GM12865 (cell line): ENCODE results near the gene EIF5A.
A peak's percentile ranks its signal among the peaks of the same experiment; 100 is the strongest.

Experiments used
- DNase-seq: peaks from one replicate; pipeline ENCODE4 v3.0.0; 2010; ENCODE audit warnings: low read depth
- H3K4me3 ChIP-seq: 2 replicates; pipeline ENCODE4 v1.5.1; 2011; ENCODE audit warnings: mild to moderate bottlenecking, low read depth, low read length, control low read depth
- TF ChIP-seq, protein P1 (sequence below): IDR thresholded peaks from 2 replicates; pipeline ENCODE4 v1.5.1; 2011; ENCODE audit warnings: low read length, control low read depth, low read depth, inconsistent platforms; ENCODE audit not compliant: insufficient read depth; ENCODE audit errors: missing control alignments

EIF5A gene

GRCh38 chr17:7313088-7313889 is 5.9 kb downstream of the EIF5A start:
- DNase-seq, result peak; percentile 57
- H3K4me3 ChIP-seq, result no peak overlapping the region
- TF ChIP-seq, protein P1, sequence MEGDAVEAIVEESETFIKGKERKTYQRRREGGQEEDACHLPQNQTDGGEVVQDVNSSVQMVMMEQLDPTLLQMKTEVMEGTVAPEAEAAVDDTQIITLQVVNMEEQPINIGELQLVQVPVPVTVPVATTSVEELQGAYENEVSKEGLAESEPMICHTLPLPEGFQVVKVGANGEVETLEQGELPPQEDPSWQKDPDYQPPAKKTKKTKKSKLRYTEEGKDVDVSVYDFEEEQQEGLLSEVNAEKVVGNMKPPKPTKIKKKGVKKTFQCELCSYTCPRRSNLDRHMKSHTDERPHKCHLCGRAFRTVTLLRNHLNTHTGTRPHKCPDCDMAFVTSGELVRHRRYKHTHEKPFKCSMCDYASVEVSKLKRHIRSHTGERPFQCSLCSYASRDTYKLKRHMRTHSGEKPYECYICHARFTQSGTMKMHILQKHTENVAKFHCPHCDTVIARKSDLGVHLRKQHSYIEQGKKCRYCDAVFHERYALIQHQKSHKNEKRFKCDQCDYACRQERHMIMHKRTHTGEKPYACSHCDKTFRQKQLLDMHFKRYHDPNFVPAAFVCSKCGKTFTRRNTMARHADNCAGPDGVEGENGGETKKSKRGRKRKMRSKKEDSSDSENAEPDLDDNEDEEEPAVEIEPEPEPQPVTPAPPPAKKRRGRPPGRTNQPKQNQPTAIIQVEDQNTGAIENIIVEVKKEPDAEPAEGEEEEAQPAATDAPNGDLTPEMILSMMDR, result no peak

DNA sequence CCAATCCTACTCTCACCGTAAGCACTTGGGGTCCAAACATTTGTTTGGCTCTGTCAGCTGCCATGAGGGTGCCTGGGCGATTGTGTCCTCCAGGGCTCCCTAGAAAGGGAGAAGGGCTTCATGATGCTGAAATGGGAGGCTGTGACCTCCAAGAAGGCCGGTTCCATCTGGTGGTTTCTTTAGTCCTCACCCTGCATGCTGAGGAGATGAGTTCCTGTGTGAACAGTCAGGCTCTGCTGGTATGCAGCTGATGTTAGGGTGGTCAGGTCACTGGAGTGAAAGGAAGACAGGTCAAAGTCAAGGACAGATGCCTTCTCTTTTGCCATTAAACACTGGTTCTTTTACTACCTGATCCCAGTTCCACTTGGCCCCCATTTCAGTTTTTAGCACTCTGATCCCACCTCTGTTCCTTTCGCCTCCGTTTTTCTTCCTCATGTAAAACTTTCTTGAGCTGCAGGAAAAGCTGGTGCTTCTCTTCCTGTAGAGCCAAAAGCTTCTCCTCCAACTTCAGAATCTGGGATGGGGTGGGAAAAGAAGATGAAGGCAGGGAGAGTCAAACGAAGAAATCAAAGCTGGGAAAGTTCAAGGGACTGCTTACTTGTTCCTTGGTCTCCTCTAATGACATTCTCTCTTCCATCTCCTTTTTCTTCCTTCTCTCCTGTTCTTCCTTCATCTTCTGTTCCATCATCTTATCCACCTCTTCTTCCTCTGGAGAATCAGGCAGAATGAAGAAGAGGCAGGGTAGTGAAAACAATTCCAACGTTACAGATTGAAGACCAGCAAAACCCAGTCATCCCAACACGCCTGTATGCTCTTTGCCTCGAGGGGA is 6.7 kb downstream of the EIF5A start:
- DNase-seq, result peak; percentile 47
- peak overlapping the region; percentile 64 for H3K4me3 ChIP-seq
- TF ChIP-seq, protein P1, result no peak

DNA sequence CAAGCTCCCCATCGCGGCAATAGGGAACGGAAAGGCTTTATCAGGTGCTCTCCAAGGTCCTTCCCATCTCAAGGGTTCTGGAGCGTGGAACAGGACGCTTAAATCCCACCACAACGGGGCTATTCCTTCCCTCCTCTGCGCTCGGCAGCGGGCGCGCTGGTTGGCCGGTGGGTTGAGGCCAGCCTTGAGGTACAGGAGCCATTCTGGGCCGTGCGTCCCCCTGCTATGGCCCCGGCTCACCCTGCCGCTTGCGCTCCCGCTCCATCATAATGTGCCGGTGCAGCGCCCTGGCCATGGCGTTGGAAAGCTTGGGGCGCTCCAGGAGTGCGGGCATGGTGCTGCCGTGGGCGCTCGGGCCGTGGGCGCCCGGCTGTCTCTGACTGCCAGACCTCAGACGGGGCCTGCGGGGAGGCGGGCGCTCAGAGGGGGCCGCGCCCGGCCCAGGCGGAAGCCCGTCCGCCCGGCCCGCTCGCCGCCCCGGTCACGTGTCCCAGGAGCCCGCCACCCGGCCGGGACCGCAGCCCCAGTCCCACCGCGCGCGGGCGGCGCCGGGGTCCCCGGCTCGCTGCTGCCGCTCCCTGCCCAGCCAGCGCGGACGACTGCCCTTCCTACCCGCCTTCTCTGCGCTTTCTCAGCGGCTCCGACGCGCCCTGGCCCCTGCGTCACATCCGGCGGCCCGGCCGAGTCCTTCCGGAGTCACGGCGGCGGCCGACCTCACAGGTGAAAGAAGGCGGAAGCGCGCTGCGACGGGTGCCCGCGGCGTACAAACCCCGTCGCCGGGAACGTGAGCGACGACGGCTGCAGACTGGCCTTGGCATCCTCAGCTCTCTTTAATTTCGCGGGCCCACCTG is 7.5 kb downstream of the EIF5A start, which contains the start of gene GPS2:
Gene GPS2 (minus strand): TSS at position 642 of the 851 bp plus-strand sequence. CDS start 308 bp downstream, at position 334.
- peak within 1 kb of the TSS; percentile 64 for H3K4me3 ChIP-seq
- DNase-seq, result peak; percentile 93
- TF ChIP-seq, protein P1, result no peak

GRCh38 chr17:7315570-7316235 is 8.3 kb downstream of the EIF5A start:
- peak overlapping the region; percentile 64 for H3K4me3 ChIP-seq
- TF ChIP-seq, protein P1, result no peak
- DNase-seq, result no peak

DNA sequence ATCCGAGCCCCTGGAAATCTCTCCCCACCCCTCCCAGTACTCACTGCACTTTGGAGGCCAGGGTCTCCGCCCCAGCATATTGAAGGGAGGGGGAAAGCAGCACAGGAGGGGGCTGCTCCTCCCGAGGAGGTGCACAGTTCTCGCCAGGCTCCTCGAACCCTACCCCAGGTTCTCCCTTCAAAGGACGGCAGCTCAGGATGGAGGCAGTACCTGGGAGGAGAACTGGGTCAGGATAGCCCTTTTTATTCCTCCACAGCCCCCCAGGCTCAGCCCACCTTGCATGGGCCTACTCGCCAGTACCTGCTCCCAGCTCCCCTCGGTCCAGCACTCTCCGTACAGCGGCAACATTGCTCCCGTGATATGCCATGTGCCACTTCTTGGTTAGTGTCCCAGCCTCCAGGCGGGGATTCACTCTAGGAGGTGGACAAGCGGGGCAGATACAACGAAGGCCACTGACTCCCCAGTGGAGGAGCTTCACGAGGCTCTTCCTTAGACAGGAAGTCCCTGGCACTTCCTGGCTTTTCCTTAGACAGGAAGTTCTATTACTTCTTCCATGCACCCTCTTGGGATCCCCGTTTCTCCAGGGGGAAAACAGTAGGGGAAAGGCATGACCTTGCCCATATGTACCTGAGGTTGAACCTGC is 9.9 kb downstream of the EIF5A start:
- TF ChIP-seq, protein P1, result no peak
- DNase-seq, result no peak
- no peak overlapping the region for H3K4me3 ChIP-seq
